Measurements from ENCODE around the gene C17orf75.
"Not testable (repeated sequence)": the region's sequence is repeated elsewhere in the genome, so short reads cannot be mapped to it uniquely, and the experiment has no call there.

Gene C17orf75

DNA sequence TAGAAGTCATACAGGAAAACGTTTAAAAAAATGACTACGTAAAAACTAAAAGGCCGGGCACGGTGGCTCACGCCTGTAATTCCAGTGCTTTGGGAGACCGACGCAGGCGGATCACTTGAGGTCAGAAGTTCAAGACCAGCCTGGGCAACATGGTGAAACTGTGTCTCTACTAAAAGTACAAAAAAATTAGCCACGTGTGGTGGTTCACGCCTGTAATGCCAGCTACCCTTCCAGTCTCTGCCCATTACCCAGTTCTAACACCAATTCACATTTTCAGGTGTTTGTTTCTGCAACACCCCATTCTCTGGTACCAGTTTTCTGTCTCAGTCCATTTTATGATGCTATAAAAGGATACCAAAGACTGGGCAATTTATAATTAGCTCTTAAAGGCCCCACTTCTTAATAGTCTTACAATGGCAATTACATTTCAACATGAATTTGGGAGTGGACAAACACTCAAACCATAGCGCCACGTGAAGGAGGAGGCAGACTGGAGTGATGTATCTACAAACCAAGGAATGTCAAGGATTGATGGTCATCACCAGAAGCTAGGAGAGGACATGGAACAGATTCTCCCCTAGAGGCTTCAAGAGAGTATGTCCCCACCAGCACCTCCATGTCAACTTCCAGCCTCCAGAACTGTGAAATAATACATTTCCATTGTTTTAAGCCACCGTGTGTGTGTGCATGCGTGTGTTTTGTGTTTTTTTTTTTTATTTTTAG lies 791 bp upstream of the C17orf75 start:
- no peak for DNase-seq

DNA sequence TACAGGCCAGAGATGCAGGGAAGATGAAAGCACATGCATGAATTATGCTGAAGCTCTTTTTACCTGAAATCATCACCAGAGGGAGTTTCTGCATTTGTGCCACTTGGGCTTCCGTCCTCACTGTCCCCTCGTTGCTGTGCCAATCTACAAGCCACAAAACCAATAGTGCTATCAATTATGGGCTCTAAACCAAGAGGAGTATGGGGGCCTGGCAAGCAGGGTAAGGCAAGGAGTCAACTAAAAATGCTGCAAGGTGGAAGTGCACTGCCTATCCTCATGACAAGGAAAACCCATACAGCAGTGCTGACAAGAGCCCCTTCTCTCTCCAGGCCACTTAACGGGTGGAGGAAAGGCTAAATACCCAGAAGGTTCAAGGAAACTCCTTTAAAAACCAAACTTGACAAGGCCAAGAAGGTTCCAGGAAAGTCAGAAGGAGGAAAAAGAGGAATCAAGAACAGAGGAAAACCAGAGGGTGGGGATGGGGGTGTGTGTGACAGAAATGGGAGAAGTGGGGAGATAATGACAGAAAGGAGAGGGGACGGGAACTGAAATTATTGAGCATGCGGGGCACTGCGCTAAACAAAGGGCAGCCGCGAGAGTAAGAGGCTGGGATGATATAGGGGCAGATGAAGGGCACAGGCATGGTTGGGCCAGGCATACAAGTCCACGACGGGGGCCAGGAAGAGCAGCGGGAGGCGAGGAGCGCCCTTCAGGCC lies 674 bp downstream of the C17orf75 start:
- peak; percentile 73 for DNase-seq

DNA sequence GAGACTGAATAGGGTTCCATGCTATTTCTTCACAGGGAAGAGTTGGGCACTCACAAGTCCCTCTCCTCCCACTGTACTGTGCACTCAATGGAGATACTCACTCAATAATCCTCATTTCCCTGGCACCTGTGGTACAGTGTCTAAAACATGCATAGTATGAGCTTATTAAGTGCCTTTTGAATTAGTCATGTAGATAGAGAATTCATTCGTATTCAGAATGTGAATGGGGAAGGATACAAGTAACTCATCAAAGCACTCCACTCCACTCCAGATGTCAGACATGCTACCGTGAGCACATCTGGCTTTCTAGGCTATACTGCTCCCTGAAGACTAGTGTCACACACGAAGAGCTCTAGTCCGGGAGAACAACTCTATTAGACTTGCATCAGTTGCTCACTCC lies 6.3 kb downstream of the C17orf75 start:
- DNase-seq = no peak

DNA sequence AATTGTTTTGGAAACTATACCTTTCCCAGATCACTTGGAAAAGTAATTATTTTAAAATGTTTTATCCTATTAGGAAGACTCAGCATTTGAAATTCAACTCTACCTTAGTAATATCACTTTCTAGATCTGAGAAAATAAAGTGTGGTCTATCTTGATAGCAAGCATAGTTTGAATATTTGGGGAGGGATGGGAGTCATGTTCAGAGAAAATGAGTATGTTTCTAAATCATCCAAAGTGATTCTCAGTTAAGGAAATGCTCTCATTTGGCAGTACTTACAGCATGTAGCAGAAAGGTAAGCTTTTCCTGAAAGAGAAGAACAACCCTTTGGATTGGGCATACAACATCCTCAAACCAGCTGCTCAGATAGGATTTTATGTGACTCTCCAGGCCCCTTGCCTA lies 6.9 kb downstream of the C17orf75 start:
- no peak for DNase-seq

DNA sequence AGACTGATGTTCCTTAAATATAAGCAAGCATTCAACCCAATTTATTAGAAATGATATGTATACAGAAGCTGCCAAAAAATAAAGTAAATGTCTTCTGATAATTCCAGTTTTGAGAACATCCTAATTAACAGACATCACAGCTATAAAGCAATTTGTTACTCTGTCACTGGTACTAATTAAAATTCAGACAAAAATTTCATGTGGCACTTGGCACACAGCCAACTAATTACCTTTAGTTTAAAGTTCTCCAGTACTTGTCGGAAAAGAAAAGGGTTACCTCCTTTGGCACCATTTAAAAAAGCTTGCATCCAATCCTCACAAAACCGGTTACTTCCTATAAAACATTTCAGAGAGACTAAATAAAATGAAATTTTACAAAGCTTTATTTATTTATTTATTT lies 8.8 kb downstream of the C17orf75 start:
- no peak for DNase-seq

DNA sequence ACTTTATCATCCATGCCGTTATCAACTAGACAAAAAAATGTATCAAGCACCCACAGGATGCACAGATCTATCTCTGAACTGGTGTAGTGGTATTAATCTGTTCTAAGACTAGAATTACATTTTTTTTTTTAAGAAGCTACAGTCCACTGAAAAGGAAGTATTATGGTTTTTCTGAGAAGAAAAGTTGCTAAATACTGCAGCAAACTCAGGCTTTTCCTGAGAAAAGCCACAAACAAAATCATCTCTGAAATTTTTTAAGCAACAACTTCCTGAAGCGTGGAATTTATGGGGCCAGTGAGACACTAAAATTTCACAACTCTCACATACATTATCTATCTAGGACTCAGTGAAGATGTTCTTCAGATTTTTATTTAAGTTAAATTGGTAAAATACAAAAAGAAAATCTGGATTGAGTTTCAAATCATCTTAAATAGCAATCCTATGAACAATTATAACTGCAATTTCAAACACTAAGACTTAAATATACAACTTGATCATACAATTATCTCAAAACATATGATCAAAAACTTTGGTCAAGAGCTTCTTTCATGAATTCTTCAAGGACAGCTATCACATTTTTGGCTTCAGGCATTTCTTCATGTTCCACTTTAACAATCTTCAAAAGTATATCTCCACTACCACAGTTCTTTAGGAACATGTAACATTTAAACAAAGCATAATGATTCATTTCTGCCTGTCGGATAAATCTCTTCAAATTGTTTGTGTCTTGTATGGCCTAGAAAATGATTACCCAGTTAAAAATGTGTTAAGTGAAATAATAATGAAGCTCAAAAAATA lies 10.5 kb downstream of the C17orf75 start:
- DNase-seq = no peak

DNA sequence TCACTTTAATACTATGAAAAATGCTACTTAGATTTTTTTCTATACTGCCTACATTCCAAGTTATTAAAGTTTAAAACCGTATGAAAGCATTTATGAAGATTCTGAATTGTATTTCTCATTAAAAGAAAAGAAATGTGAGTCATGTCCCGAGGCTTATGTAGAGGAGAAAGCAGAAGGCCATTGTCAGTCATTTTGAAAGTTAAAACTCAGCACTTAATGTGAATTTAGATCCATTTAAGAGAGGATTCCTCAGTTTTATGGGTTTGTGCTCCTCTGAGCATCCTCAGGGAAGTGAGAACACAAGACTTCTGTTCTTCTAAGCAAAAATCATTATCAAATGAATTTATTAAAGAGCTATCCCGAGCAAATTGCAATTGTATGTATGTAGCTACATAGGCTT lies 11.8 kb downstream of the C17orf75 start:
- no peak for DNase-seq

DNA sequence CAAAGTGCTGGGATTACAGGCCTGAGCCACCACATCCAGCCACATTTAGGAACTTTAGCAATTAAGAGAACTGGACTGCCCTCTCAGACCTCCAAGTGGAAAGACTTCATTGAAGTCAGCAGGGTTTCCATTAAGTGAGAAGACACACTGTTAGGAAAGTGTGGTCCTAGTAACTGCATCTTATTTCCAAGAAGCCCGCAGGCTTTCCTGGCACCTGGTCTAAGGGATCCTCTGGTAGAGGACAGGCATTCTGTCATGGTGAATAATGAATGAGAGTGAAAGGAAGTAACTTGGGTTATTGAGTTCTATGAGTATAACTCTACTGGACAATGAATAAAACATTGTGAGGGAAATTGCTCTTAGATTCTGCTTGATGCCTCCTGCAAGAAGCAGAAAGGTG lies 14.1 kb downstream of the C17orf75 start:
- no peak for DNase-seq

DNA sequence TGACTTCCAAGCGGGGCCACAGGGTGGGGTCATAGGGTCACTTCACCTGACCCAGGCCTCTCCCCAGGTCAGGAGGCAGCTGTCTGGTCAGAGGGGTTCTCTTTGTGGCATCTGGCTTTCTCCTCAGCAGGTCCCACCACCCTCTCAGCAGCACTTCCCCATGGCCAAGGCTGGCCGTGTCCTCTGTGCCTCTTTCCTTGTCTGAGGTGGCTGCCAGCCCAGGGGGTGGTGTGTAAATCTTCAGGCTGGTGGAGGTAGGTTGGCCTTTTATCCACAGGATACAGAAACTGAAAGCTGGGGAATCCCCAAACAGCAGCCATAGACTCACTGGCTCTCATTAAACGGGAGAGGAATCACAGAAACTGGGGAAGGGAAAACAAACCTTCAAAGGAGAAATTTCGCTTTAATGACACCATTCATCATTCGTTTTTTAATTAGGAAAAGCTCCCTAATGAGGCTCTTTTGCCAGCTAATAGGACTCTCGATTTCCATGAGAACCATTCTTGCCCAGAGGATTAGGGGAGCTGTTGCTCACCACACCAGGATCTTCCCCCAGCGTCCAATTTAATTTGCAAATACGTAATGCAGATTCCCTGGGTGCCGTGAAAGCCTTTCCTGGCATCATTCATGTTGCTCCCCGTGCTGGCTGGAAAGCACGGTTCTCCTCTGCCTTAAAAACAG lies 18.0 kb downstream of the C17orf75 start:
- peak; percentile 52 for DNase-seq

DNA sequence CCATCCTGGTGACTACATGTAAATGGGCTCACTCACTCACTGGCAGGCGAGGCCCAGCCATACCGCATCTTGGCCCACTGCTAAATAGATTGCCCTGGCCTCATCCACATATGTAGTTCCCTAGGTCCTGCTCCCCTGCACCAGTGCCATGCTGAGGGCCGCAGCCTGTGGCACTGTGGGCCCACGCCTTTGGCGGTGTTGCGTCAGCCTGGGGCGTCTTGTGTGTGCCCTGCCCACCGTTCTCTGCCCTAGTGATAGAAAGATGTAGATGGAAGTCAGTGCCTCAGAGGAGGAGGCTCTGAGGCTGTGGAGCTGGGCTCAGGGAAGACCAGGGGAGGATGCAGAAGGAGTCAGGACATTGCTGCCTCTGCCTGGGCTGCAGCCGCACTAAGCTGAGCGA lies 18.9 kb downstream of the C17orf75 start:
- no peak for DNase-seq

DNA sequence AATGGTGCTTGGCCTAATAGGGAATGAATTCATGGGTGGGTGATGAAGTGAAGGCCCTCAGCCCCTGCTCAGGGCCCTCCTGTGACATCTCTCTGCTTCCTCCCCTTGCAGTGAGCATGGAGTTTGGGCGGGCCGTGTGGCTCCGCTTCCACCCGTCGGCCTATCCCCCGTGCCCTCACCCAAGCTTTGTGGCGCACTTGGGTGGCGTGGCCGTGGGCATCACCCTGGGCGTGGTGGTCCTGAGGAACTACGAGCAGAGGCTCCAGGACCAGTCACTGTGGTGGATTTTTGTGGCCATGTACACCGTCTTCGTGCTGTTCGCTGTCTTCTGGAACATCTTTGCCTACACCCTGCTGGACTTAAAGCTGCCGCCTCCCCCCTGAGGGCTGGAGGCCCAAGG lies 21.1 kb downstream of the C17orf75 start:
- DNase-seq = no peak

DNA sequence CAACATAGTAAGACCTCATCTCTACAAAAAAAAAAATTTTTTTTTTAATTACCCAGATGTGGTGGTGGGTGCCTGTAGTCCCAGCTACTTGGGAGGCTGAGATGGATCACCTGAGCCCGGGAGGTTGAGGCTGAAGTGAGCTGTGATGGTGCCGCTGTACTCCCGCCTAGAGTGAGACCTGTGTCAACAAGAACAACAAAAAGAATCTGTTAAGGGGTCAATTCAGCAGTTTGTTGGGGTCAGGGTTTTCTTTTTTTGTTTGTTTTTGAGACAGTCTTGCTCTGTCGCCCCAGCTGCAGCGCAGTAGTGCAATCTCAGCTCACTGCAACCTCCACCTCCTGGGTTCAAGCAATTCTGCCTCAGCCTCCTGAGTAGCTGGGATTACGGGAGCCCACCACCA lies 21.9 kb downstream of the C17orf75 start:
- DNase-seq = not testable (repeated sequence)

DNA sequence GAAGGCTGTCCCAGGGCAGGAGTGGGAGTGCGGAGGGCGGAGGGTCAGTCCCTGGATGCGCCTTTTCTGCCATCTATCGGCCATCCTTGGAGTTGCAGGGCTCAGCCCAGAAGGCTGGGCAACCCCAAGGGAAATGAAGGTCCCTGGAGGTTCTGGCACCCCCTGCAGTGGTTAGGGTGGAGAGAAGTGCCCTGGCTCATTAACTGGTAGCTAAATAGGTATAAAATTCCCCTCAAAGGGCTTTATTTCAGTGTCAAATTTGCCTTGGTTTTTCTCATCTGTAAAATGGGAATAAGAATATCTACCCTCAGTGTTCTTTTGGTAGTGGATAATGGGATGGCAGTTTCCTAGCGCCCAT lies 22.4 kb downstream of the C17orf75 start:
- peak; percentile 79 for DNase-seq

DNA sequence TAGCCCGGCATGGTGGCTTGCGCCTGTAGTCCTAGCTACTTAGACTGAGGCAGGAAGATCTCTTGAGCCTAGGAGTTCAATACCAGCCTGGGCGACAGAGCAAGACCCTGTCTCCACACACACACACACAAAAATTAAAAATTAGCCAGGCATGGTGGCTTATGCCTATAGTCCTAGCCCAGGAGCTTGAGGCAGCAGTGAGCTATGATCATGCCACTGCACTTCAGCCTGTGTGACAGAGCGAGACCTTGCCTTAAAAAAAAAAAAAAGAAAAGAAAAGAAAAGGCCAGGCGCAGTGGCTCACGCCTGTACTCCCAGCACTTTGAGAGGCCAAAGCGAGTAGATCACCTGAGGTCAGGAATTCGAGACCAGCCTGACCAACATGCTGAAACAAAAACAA lies 23.9 kb downstream of the C17orf75 start:
- no peak for DNase-seq

DNA sequence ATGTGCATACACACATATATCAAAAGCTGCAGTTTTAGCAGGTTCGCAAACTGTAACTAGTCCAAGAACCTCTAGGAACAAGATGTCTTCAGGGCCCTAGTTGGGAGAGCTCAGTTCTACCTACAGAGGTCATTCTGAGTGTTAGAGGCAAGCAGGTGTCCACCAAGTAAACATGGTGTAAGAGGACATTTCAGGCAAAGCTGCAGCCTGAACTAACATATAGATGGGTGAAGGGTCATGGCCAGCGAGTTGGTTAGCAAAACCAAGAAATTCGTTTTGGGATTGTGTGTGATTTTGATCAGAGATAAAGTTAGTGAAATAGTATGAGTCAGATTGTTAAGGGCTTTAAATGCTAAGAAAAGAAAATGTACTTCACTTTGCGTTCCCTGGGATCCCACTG lies 24.6 kb downstream of the C17orf75 start:
- DNase-seq = no peak

DNA sequence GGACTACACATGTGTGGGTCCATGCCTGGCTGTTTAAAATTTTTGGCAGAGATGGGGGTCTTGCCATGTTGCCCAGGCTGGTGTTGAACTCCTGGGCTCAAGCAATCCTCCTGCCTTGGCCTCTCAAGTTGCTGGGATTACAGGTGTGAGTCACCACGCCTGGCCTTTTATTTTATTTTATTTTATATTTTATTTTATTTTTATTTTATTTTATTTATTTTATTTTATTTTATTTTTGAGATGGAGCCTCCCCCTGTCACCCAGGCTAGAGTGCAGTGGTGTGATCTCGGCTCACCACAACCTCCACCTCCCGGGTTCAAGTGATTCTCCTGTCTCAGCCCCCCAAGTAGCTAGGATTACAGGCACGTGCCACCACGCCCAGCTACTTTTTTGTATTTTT lies 25.3 kb downstream of the C17orf75 start:
- not testable (repeated sequence) for DNase-seq

DNA sequence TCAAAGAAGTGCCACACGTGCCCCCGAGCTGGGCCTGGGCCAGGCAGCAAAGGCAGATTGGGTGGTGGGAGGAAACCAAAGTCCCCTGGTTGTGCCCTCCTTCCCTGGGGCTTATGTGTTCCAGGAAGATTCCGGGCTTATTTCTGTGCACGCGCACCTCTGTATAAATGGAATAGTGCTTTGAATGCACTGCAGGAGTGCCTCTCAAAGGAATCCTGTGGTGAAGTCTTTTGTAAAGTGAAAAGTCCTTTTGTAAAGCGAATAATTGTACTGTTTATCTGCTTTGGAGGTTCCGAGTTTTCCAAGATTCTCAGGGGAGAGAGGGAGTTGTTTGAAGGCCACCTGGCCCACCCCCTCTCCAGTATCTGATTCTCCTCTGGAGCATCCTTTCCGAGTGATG lies 26.8 kb downstream of the C17orf75 start:
- no peak for DNase-seq

DNA sequence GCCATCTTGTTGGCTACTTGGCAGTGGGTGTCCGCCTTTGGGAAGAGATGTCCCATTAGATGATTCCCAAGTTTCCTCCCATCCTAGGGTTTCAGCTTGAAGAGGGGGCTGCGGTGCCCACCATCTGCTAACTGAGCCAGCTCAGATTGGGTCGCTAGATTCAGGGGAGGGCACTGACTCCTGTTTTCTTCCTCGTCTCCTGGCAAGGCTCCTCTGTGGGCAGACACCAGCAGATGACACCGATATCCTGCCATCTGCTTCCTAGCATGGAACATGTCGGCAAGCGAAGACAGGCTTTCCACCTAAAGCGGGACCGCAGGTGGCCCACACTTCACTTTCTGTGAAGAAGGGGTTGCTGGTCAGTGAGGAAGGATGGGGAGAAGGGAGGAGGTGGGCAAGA lies 27.3 kb downstream of the C17orf75 start:
- no peak for DNase-seq

DNA sequence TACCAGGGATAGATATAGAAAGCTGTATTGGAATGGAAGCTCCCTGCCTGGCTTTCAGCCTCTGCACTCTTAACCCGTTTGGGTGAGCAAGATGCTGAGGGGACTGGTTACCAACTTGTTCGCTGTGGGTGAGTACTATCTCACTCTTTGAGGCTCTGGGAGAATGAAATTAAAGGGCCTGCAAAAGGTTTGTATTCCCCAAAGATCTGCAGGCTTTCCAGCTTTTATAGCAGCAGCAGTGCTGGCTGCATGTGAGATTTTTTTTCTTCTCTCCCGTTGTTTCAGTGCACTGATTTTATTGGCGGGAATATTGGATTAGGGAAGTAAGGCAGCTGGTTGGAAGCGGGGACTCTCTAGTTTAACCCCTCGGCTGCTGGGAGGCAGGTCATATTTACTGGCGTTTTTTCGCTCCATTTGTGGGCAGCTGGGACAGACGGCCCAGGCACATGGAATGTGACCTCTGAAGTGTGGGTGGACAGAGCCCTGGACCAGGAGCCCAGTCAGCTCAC lies 30.9 kb downstream of the C17orf75 start:
- DNase-seq = no peak

DNA sequence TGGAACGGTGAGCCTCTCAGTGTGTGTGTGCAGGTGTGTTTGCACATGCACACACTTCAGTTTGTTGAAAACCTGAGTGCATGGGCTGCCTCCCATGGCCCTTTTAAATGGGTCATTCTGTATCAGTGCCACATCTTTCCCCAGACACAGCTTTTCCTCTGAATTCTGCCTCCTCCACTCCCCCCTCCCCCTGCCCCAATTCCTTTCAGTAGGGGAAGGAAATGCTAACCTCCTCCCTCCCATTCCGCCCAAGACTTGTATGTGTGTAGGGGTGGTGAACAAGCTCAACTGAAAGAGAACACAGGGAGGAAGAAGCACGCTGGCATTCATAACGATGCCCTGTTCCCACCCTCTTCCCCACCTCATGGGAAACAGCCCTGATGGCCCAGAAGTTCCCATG lies 34.3 kb downstream of the C17orf75 start:
- DNase-seq = no peak

DNA sequence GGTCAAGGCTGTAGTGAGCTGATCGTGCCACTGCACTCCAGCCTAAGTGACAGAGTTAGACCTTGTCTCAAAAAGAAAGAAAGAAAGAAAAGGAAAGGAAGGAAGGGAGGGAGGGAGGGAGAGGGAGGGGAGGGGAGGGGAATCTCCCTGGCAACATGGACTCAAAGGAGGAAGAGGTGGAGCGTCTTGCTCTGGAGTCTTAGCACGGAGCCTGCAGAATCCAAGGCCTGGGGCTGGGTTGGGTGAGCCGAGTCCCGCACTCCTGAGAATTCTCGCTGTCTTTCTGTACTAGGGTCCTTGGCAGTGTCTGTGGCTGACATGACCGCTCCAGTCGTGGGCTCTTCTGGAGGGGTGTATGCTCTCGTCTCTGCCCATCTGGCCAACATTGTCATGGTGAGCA lies 36.9 kb downstream of the C17orf75 start:
- no peak for DNase-seq

DNA sequence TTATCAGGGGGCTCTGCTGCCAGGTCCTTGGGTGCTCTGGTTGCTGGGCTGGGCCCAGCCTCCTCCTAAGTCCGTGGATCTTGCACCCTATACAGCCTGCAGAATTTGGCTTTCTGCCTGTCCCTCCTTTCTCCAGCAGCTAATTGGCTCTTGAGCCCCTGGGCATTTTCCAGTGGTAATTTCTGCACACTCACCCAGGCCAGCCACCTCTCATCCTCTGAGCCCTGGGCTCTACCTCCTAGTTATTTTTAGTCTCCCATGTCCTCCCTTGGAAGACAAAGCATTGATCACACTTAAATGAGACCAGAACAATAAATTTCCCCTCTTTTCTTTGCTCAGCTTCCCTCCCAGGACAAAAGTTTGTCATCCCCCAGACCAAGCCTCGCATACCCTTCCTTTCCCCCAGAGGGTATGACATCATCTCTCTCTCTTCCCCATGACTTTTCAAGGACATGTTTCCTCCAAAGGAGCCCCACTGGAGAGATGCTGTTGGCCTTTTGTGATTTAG lies 38.1 kb downstream of the C17orf75 start:
- DNase-seq = no peak
